HepG2 (cell line): Measurements from ENCODE around the gene SNAP25. TPM values are rescaled to one million over a fixed set of nuclear protein-coding genes. Genes with fewer than 3 reads are reported as not detected.

Experiments used
- ATF7-NPFF ChIP-seq: sonication (generic); formaldehyde crosslinking; IDR thresholded peaks from 2 replicates; pipeline ENCODE4 v1.8.1; 2023; ENCODE audit warnings: mild to moderate bottlenecking, low read depth, missing genetic modification reagents, moderate library complexity
- CHCHD3 ChIP-seq: sonication (generic); formaldehyde crosslinking; IDR thresholded peaks from 2 replicates; pipeline ENCODE4 v1.8.0; 2022; ENCODE audit warnings: mild to moderate bottlenecking, missing genetic modification reagents, moderate library complexity
- CHD4 ChIP-seq: fragments of 200-600 bp; sonication (generic); IDR thresholded peaks from 2 replicates; pipeline ENCODE4 v1.7.0; 2017; ENCODE audit warnings: mild to moderate bottlenecking, low read length, borderline replicate concordance
- DR1 ChIP-seq: sonication (generic); formaldehyde crosslinking; IDR thresholded peaks from 2 replicates; pipeline ENCODE4 v1.8.0; 2021; ENCODE audit warnings: mild to moderate bottlenecking, missing genetic modification reagents, inconsistent platforms
- DRAP1 ChIP-seq: IDR thresholded peaks from 2 replicates; pipeline ENCODE4 v1.6.1; 2016; ENCODE audit warnings: missing genetic modification reagents, missing compliant biosample characterization
- ERF ChIP-seq: IDR thresholded peaks from 2 replicates; pipeline ENCODE4 v1.6.1; 2018; ENCODE audit warnings: missing biosample characterization, missing genetic modification reagents
- KLF11 ChIP-seq: IDR thresholded peaks from 2 replicates; pipeline ENCODE4 v1.6.1; 2016; ENCODE audit warnings: missing compliant biosample characterization
- MAFF ChIP-seq: IDR thresholded peaks from 2 replicates; pipeline ENCODE4 v1.6.1; 2011; ENCODE audit warnings: low read depth, low read length, improper control_type of control experiment
- PAWR ChIP-seq: sonication (generic); formaldehyde crosslinking; IDR thresholded peaks from 2 replicates; pipeline ENCODE4 v1.4.0; 2020; ENCODE audit warnings: missing genetic modification reagents, mild to moderate bottlenecking, borderline replicate concordance
- PHF20 ChIP-seq: sonication (generic); formaldehyde crosslinking; IDR thresholded peaks from 2 replicates; pipeline ENCODE4 v1.5.0; 2020; ENCODE audit warnings: mild to moderate bottlenecking, missing genetic modification reagents
- REL ChIP-seq: sonication (generic); formaldehyde crosslinking; conservative IDR thresholded peaks from 2 replicates; pipeline ENCODE4 v1.8.0; 2022; ENCODE audit warnings: mild to moderate bottlenecking, missing genetic modification reagents, moderate library complexity
- SKIL ChIP-seq: sonication (generic); formaldehyde crosslinking; IDR thresholded peaks from 2 replicates; pipeline ENCODE4 v1.8.0; 2022; ENCODE audit warnings: missing genetic modification reagents, mild to moderate bottlenecking, moderate library complexity, borderline replicate concordance
- SRY ChIP-seq: sonication (generic); formaldehyde crosslinking; IDR thresholded peaks from 2 replicates; pipeline ENCODE4 v1.8.0; 2022; ENCODE audit warnings: mild to moderate bottlenecking, missing genetic modification reagents
- ZBTB7B ChIP-seq: sonication (generic); formaldehyde crosslinking; IDR thresholded peaks from 2 replicates; pipeline ENCODE4 v1.4.0; 2020; ENCODE audit warnings: missing genetic modification reagents
- ZNF775 ChIP-seq: sonication (generic); formaldehyde crosslinking; IDR thresholded peaks from 2 replicates; pipeline ENCODE4 v1.4.0; 2020; ENCODE audit warnings: missing genetic modification reagents, mild to moderate bottlenecking, moderate library complexity, borderline replicate concordance
- polyA plus RNA-seq, 8 experiments: library from polyadenylated mRNA; depleted of rRNA in 3 of 8; stranded (reverse) in 7 of 8; unstranded in 1 of 8; fragments of >200 nt; fragmentation: Illumina TruSeq in 4 of 8; extraction: Trizol in 4 of 8; gene quantifications; 2 replicates each; pipeline versions ENCODE4 v1.2.1 to v1.2.3, GENCODE V29; 2011 to 2016; ENCODE audit warnings: low read depth in 4 of 8, missing spikeins in 1 of 8, mixed read lengths in 1 of 8; ENCODE audit not compliant: insufficient read depth in 1 of 8
- total RNA-seq, 5 experiments: library from RNA; depleted of rRNA; stranded (reverse); fragments of >200 nt; fragmentation: Illumina TruSeq; extraction: Trizol; gene quantifications; 2 replicates each; pipeline ENCODE4 v1.2.3, GENCODE V29; 2016; ENCODE audit warnings: low read depth in 1 of 5
- TF ChIP-seq, protein P1 (sequence below): IDR thresholded peaks from 2 replicates; pipeline ENCODE4 v1.4.0; 2020; ENCODE audit warnings: mild to moderate bottlenecking, missing genetic modification reagents
- TF ChIP-seq, protein P2 (sequence below): sonication (generic); IDR thresholded peaks from 2 replicates; pipeline ENCODE4 v1.6.1; 2016; ENCODE audit warnings: low read depth, borderline replicate concordance
- TF ChIP-seq, protein P3 (sequence below): sonication (generic); formaldehyde crosslinking; IDR thresholded peaks from 2 replicates; pipeline ENCODE4 v1.4.0; 2020; ENCODE audit warnings: mild to moderate bottlenecking, missing genetic modification reagents

SNAP25 gene
- total and polyA plus RNA-seq, 2 of the 13 experiments (the other 11 are each of a cell fraction or from before 2014, with no cell fraction given): not detected

- TF ChIP-seq, protein P1, sequence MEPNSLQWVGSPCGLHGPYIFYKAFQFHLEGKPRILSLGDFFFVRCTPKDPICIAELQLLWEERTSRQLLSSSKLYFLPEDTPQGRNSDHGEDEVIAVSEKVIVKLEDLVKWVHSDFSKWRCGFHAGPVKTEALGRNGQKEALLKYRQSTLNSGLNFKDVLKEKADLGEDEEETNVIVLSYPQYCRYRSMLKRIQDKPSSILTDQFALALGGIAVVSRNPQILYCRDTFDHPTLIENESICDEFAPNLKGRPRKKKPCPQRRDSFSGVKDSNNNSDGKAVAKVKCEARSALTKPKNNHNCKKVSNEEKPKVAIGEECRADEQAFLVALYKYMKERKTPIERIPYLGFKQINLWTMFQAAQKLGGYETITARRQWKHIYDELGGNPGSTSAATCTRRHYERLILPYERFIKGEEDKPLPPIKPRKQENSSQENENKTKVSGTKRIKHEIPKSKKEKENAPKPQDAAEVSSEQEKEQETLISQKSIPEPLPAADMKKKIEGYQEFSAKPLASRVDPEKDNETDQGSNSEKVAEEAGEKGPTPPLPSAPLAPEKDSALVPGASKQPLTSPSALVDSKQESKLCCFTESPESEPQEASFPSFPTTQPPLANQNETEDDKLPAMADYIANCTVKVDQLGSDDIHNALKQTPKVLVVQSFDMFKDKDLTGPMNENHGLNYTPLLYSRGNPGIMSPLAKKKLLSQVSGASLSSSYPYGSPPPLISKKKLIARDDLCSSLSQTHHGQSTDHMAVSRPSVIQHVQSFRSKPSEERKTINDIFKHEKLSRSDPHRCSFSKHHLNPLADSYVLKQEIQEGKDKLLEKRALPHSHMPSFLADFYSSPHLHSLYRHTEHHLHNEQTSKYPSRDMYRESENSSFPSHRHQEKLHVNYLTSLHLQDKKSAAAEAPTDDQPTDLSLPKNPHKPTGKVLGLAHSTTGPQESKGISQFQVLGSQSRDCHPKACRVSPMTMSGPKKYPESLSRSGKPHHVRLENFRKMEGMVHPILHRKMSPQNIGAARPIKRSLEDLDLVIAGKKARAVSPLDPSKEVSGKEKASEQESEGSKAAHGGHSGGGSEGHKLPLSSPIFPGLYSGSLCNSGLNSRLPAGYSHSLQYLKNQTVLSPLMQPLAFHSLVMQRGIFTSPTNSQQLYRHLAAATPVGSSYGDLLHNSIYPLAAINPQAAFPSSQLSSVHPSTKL (CRISPR knock-in tag): peak; percentile 100
- TF ChIP-seq DRAP1: peak; percentile 75; the same call in 1 of the 2 replicates
- TF ChIP-seq MAFF: peak; percentile 76
- TF ChIP-seq, protein P2, sequence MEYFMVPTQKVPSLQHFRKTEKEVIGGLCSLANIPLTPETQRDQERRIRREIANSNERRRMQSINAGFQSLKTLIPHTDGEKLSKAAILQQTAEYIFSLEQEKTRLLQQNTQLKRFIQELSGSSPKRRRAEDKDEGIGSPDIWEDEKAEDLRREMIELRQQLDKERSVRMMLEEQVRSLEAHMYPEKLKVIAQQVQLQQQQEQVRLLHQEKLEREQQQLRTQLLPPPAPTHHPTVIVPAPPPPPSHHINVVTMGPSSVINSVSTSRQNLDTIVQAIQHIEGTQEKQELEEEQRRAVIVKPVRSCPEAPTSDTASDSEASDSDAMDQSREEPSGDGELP: peak; percentile 76; the same call in 1 of the 2 replicates
- TF ChIP-seq, protein P3, sequence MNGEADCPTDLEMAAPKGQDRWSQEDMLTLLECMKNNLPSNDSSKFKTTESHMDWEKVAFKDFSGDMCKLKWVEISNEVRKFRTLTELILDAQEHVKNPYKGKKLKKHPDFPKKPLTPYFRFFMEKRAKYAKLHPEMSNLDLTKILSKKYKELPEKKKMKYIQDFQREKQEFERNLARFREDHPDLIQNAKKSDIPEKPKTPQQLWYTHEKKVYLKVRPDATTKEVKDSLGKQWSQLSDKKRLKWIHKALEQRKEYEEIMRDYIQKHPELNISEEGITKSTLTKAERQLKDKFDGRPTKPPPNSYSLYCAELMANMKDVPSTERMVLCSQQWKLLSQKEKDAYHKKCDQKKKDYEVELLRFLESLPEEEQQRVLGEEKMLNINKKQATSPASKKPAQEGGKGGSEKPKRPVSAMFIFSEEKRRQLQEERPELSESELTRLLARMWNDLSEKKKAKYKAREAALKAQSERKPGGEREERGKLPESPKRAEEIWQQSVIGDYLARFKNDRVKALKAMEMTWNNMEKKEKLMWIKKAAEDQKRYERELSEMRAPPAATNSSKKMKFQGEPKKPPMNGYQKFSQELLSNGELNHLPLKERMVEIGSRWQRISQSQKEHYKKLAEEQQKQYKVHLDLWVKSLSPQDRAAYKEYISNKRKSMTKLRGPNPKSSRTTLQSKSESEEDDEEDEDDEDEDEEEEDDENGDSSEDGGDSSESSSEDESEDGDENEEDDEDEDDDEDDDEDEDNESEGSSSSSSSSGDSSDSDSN (CRISPR knock-in tag): no peak; the same call in 1 of the 2 replicates
- no peak; the same call in 1 of the 2 replicates for TF ChIP-seq SRY (CRISPR knock-in tag)
- TF ChIP-seq PHF20 (CRISPR knock-in tag): no peak
- TF ChIP-seq SKIL (CRISPR knock-in tag): peak; percentile 91
- TF ChIP-seq ZNF775 (CRISPR knock-in tag): peak; percentile 69; the same call in 1 of the 2 replicates
- TF ChIP-seq DR1 (CRISPR knock-in tag): no peak
- TF ChIP-seq REL (CRISPR knock-in tag): no peak; the same call in 1 of the 2 replicates
- no peak for TF ChIP-seq CHCHD3 (CRISPR knock-in tag)
- TF ChIP-seq ERF (CRISPR knock-in tag): peak; percentile 96
- no peak for TF ChIP-seq CHD4
- TF ChIP-seq ZBTB7B: peak; percentile 91
- TF ChIP-seq PAWR (CRISPR knock-in tag): no peak
- TF ChIP-seq KLF11 (CRISPR knock-in tag): peak; percentile 85; the same call in 1 of the 2 replicates
- TF ChIP-seq ATF7-NPFF: peak; percentile 76; the same call in 1 of the 2 replicates
Observed at GRCh38 chr20:10263385-10264165, 44.9 kb downstream of the SNAP25 start (continued).
